Subcutaneous abdominal adipose tissue (tissue), 5 donors: ENCODE results near the gene ZNF217.
"Not testable (repeated sequence)": the region's sequence is repeated elsewhere in the genome, so short reads cannot be mapped to it uniquely, and the experiment has no call there.

Source experiments
- H3K27ac ChIP-seq: one replicate; pipeline ENCODE4 v1.7.0; 2013; ENCODE audit warnings: low read depth, mild to moderate bottlenecking, inconsistent platforms, low read length, moderate library complexity
- H3K27me3 ChIP-seq, 5 donors: one replicate each; pipeline ENCODE4 v1.7.0; 2013; ENCODE audit warnings: low read length in 5 of 5, inconsistent platforms in 1 of 5; ENCODE audit not compliant: control insufficient read depth in 5 of 5, insufficient read depth in 4 of 5
- H3K36me3 ChIP-seq, 5 donors: one replicate each; pipeline ENCODE4 v1.7.0; 2013; ENCODE audit warnings: low read length in 5 of 5; ENCODE audit not compliant: control insufficient read depth in 5 of 5, insufficient read depth in 5 of 5
- H3K4me1 ChIP-seq, 5 donors: one replicate each; pipeline ENCODE4 v1.7.0; 2013; ENCODE audit warnings: low read length in 5 of 5, mild to moderate bottlenecking in 3 of 5, moderate library complexity in 1 of 5; ENCODE audit not compliant: control insufficient read depth in 5 of 5, insufficient read depth in 5 of 5
- H3K4me3 ChIP-seq, 5 donors: one replicate each; pipeline ENCODE4 v1.7.0; 2013; ENCODE audit warnings: low read length in 5 of 5, low read depth in 1 of 5
- H3K9ac ChIP-seq, 5 donors: one replicate each; pipeline ENCODE4 v1.7.0; 2013; ENCODE audit warnings: low read length in 5 of 5, mild to moderate bottlenecking in 4 of 5, moderate library complexity in 3 of 5
- H3K9me3 ChIP-seq, 5 donors: one replicate each; pipeline ENCODE4 v1.7.0; 2013; ENCODE audit warnings: low read length in 5 of 5; ENCODE audit not compliant: control insufficient read depth in 5 of 5
- donor health status: healthy.
- donor health status: healthy.
- donor health status: healthy.
- donor health status: healthy.
- donor health status: healthy.

The ZNF217 gene

GRCh38 chr20:53569606-53570307 lies 23.9 kb downstream of the ZNF217 start:
- no peak overlapping the region for H3K9ac ChIP-seq
- no peaks in the 10 kb centered on the region for H3K9me3 ChIP-seq
- peaks cover 11 to 92% (median 61%) of the 10 kb centered on the region in 5 donors for H3K36me3 ChIP-seq
- H3K27me3 ChIP-seq: no peaks in the 10 kb centered on the region
- H3K4me3 ChIP-seq: no peak overlapping the region
- no peak overlapping the region for H3K27ac ChIP-seq
- H3K4me1 ChIP-seq: peaks cover 0 to 3% (median 0%) of the 10 kb centered on the region in 5 donors

DNA sequence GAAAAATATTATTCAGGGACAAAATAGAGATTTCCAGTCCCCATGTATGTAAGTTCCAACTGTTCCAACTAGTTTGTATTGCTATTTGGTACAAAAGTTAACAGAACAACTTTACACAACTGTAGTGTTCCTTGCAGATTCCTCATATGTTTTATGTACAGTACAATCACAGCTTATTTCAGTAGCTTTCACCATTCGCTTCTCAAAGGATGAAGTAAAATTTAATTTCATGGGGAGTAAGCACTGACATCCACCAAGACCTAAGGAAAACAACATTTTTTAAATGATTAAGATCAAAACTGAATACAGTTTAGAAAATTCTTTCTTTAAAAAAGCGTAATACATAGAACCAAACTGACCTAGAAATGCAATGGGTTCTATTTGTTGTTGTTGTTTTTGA lies 24.6 kb downstream of the ZNF217 start:
- Histone ChIP-seq H3K27me3 (no peaks in the 10 kb centered on the region), H3K27ac (no peak overlapping the region), H3K36me3 (peaks cover 11 to 85% (median 55%) of the 10 kb centered on the region in 5 donors), H3K9me3 (no peaks in the 10 kb centered on the region), H3K9ac (no peak overlapping the region), H3K4me3 (no peak overlapping the region), H3K4me1 (peaks cover 0 to 3% (median 0%) of the 10 kb centered on the region in 5 donors)

GRCh38 chr20:53568351-53568750 lies 25.3 kb downstream of the ZNF217 start:
- Histone ChIP-seq H3K9me3 (no peaks in the 10 kb centered on the region), H3K36me3 (peaks cover 11 to 79% (median 54%) of the 10 kb centered on the region in 5 donors), H3K4me1 (peaks cover 0 to 3% (median 0%) of the 10 kb centered on the region in 5 donors), H3K27me3 (no peaks in the 10 kb centered on the region), H3K27ac (no peak overlapping the region), H3K9ac (no peak overlapping the region), H3K4me3 (no peak overlapping the region)

DNA sequence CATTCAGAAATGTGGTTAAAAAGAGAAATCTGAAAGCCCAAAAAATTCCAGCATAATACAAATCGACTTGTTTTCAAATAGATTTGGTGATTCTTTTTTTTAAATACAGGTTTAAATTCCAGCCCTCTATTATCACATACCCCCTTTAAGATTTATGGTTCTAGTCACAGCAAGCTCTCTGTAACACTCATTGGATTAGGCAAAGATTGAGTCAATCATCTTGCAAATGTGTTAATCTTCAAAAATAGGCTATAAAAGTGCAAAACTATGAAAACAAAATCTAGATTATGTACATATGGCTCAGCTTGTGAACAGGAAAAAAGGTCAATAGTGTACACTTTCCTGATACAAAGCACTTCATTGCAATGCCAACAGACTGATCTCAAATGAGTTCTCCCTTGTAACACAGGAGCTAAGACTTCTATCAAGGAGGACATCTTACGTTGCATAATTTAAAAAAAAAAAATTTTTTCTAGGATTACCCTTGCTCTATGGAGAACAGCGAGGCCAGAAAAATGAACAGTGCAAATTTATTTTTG lies 26.2 kb downstream of the ZNF217 start:
- Histone ChIP-seq H3K9me3 (no peaks in the 10 kb centered on the region), H3K36me3 (peaks cover 11 to 72% (median 50%) of the 10 kb centered on the region in 5 donors), H3K9ac (no peak overlapping the region), H3K4me3 (no peak overlapping the region), H3K27ac (no peak overlapping the region), H3K4me1 (no peaks in the 10 kb centered on the region), H3K27me3 (no peaks in the 10 kb centered on the region)

- peaks cover 11 to 65% (median 43%) of the 10 kb centered on the region in 5 donors for H3K36me3 ChIP-seq
- H3K4me3 ChIP-seq, H3K27ac ChIP-seq, H3K9ac ChIP-seq, H3K4me1 ChIP-seq, H3K27me3 ChIP-seq, H3K9me3 ChIP-seq: not testable (repeated sequence)
Observed at GRCh38 chr20:53566623-53567022, 27.0 kb downstream of the ZNF217 start.

- H3K27me3 ChIP-seq: no peaks in the 10 kb centered on the region
- H3K4me1 ChIP-seq: no peaks in the 10 kb centered on the region
- peaks cover 9 to 52% (median 34%) of the 10 kb centered on the region in 5 donors for H3K36me3 ChIP-seq
- no peak overlapping the region for H3K4me3 ChIP-seq
- no peak overlapping the region for H3K9ac ChIP-seq
- H3K9me3 ChIP-seq: no peaks in the 10 kb centered on the region
- no peak overlapping the region for H3K27ac ChIP-seq
Observed at GRCh38 chr20:53565254-53565653, 28.4 kb downstream of the ZNF217 start.

- H3K4me1 ChIP-seq, H3K4me3 ChIP-seq, H3K27me3 ChIP-seq, H3K9ac ChIP-seq, H3K9me3 ChIP-seq, H3K27ac ChIP-seq: not testable (repeated sequence)
- peaks cover 0 to 23% (median 15%) of the 10 kb centered on the region in 5 donors for H3K36me3 ChIP-seq
Observed at GRCh38 chr20:53562104-53562764, 31.4 kb downstream of the ZNF217 start.

GRCh38 chr20:53561505-53561904 lies 32.1 kb downstream of the ZNF217 start:
- no peak overlapping the region for H3K9ac ChIP-seq
- H3K4me3 ChIP-seq: no peak overlapping the region
- H3K27me3 ChIP-seq: no peaks in the 10 kb centered on the region
- no peaks in the 10 kb centered on the region for H3K4me1 ChIP-seq
- no peaks in the 10 kb centered on the region for H3K9me3 ChIP-seq
- no peak overlapping the region for H3K27ac ChIP-seq
- peaks cover 0 to 18% (median 12%) of the 10 kb centered on the region in 5 donors for H3K36me3 ChIP-seq

DNA sequence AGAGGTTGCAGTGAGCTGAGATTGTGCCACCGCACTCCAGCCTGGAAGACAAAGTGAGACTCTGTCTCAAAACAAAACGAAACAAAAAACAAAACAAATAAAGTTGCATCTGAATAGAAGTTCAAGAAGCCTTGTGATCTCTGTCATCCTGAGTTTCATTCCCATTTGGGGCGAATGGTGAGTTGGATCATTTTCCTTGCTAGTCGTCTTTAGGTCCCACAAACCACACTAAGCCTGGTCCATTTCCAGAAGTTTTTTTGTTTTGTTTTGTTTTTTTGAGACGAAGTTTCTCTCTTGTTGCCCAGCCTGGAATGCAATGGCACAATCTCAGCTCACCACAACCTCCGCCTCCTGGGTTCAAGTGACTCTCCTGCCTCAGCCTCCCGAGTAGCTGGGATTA lies 33.8 kb downstream of the ZNF217 start:
- Histone ChIP-seq H3K36me3 (peaks cover 0 to 3% (median 1%) of the 10 kb centered on the region in 5 donors), H3K27me3 (no peaks in the 10 kb centered on the region), H3K9ac (no peak overlapping the region), H3K9me3 (no peaks in the 10 kb centered on the region), H3K4me1 (no peaks in the 10 kb centered on the region), H3K27ac (no peak overlapping the region), H3K4me3 (no peak overlapping the region)

- no peaks in the 10 kb centered on the region for H3K9me3 ChIP-seq
- H3K4me3 ChIP-seq: no peak overlapping the region
- no peak overlapping the region for H3K9ac ChIP-seq
- peaks cover 0 to 2% (median 0%) of the 10 kb centered on the region in 5 donors for H3K36me3 ChIP-seq
- H3K4me1 ChIP-seq: no peaks in the 10 kb centered on the region
- no peaks in the 10 kb centered on the region for H3K27me3 ChIP-seq
- H3K27ac ChIP-seq: no peak overlapping the region
Observed at GRCh38 chr20:53557130-53557529, 36.5 kb downstream of the ZNF217 start.
